GM21447 (cell line): ENCODE results near the gene TMPO.
"Not testable (repeated sequence)": the region's sequence is repeated elsewhere in the genome, so short reads cannot be mapped to it uniquely, and the experiment has no call there.

Experiments used
- ATAC-seq: cut with Tn5 transposase; IDR thresholded peaks from one replicate; pipeline ENCODE4 v1.9.1; 2021; ENCODE audit not compliant: unreplicated experiment

The TMPO gene

GRCh38 chr12:98576795-98577194, 61.4 kb downstream of the TMPO start:
- ATAC-seq = not testable (repeated sequence)

- ATAC-seq = no peak
Observed at GRCh38 chr12:98578392-98578791, 63.0 kb downstream of the TMPO start.

GRCh38 chr12:98578821-98579220, 63.4 kb downstream of the TMPO start:
- ATAC-seq = no peak

GRCh38 chr12:98579347-98579746, 64.0 kb downstream of the TMPO start:
- ATAC-seq = no peak

GRCh38 chr12:98579835-98580234, 64.4 kb downstream of the TMPO start:
- ATAC-seq = no peak

GRCh38 chr12:98580695-98581094, 65.3 kb downstream of the TMPO start:
- ATAC-seq = no peak

GRCh38 chr12:98581101-98581500, 65.7 kb downstream of the TMPO start:
- ATAC-seq = no peak

- no peak for ATAC-seq
Observed at GRCh38 chr12:98582093-98582492, 66.7 kb downstream of the TMPO start.

- ATAC-seq = no peak
Observed at GRCh38 chr12:98587084-98587483, 71.7 kb downstream of the TMPO start.

GRCh38 chr12:98591209-98591608, 75.8 kb downstream of the TMPO start:
- ATAC-seq = no peak

- ATAC-seq = no peak
Observed at GRCh38 chr12:98592825-98593322, 77.5 kb downstream of the TMPO start.

GRCh38 chr12:98593351-98594049, 78.1 kb downstream of the TMPO start, which contains the start of gene SLC25A3:
TSS of gene SLC25A3 (plus strand) at chr12:98593686. CDS start at chr12:98593979, 293 bp downstream.
- ATAC-seq = peak; percentile 99

- ATAC-seq = peak; percentile 12
Observed at GRCh38 chr12:98594050-98594835, 78.9 kb downstream of the TMPO start.

- ATAC-seq = no peak
Observed at GRCh38 chr12:98595243-98595988, 80.0 kb downstream of the TMPO start.

GRCh38 chr12:98597313-98597712, 81.9 kb downstream of the TMPO start:
- ATAC-seq = not testable (repeated sequence)
